GOT3 (cell line): Measurements from ENCODE around the gene SEPTIN6.

ENCODE experiments used
- DNase-seq: peaks from one replicate; lab custom pipeline; 2025; ENCODE audit warnings: mixed read lengths; lab: John Stamatoyannopoulos, UW

Gene SEPTIN6

GRCh38 chrX:119693040-119693995 lies at the start of gene SEPTIN6:
Gene SEPTIN6 (minus strand): TSS chrX:119693168. CDS start chrX:119693105, 63 bp downstream.
- DNase-seq = peak; percentile 5

- DNase-seq = no peak
These were observed 45.8 kb upstream of the SEPTIN6 start for GRCh38 chrX:119738742-119739141.

GRCh38 chrX:119736206-119736764 lies 43.3 kb upstream of the SEPTIN6 start:
- DNase-seq = no peak

GRCh38 chrX:119735467-119735866 lies 42.5 kb upstream of the SEPTIN6 start:
- DNase-seq = no peak

DNA sequence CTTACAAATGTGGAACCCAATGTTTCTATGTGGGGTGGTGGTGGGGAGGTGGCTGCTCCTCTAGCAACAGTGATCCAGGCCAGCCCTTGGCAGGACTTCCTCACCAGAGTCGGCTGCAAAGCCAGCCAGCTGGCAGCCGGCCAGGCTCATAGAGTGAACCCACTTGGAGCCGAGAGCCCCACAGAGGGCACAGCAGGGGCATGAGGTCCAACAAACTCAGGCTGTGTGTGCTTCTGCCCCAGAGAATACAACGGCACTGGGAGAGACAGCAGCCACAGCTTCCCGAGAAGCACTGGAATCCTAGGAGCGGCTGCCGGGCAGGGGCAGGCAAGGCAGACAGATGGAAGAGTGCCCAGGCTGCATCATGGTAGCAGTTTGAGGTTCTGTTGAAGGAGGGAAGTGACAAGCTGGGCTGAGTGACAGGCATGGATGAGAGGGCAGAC lies 42.0 kb upstream of the SEPTIN6 start:
- no peak for DNase-seq

DNA sequence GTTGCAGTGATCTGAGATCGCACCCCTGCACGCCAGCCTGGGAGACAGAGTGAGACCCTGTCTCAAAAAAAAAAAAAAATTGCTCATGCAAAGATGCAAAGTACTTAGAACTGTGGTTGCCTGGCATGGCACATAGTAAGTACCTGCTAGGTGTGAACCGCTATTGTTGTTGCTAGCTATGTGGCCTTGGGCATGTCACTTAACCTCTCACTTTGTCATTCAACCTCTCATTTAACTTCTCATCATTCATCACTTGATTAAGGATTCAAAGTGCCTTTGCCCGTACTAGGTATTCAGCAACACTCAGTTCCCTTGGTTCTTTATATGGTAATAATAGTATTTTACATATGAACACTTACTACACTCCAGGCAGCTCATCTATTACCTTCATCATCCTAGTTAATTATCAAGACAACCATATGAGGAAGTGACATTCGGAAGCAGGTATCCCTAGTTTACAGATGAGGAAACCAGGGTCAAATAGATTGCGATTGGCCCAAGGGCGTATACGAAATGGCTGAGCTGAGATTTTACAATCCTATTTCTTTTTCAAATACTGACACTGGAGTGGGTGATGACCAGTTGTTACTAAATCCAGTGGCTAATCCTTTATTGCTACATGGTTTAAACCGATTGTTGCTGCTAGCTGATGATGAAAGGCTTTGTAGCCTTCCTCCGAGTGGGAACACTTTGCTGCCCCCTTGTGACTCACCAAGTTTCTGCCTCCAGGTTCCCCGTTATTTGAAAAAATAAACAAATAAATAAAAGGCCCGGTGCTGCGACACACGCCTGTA lies 36.6 kb upstream of the SEPTIN6 start:
- peak; percentile 5 for DNase-seq

DNA sequence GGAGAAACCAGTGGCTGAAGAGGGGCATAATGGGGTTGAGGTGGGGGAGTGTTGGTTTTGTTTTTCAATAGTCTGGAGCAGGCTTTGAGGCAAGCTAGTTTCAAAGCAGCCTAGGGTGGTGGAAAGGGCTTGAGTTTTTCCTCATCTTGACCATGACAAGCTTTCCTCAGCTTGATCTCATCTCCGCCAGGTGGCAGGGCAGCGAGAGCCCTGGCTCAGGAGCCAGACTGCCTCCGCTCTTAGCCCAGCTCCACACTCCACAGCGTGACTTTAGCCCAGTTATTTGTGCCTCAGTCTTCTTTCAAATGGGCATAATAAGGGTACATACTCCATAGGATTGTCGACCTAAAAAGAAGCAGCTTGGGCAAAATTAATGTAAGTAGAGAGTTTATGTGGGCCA lies 35.5 kb upstream of the SEPTIN6 start:
- DNase-seq = no peak

GRCh38 chrX:119726900-119727555 lies 34.1 kb upstream of the SEPTIN6 start:
- DNase-seq = no peak

DNA sequence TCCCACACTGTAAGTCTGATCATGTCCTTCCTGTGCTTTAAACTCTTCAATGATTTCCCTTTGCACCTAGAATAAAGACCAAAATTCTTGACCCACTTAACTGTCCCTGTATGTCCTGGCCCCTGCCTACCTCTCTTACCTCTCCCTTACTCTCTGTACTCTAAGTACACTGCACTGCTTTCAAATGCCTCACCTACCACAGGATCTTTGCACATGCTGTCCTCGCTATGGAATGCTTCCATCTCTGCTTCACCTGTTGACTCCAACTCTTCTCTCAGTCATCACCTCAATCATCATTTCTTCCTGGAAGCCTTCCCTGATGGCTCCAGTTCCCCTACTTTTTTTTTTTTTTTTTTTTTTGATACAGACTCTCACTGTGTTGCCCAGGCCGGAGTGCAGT lies 29.0 kb upstream of the SEPTIN6 start:
- no peak for DNase-seq

DNA sequence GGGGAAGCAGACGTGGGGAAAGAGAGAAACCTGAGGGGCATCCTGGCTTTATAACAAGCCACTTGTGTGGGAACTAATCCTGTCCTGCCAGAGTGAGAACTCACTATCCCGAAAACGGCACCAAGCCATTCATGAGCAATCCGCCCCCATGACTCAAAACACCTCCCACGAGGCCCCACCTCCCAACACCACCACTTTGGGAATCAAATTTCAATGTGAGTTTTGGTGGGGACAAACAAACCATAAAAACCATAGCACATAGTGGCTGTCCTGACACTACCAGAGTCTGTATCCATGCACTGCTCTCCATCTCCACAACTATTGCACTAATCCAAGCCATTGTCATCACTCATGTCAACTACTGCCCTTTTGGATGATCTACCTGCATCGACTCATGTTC lies 28.5 kb upstream of the SEPTIN6 start:
- DNase-seq = no peak

- no peak for DNase-seq
These were observed 16.7 kb upstream of the SEPTIN6 start for GRCh38 chrX:119709630-119710029.

- no peak for DNase-seq
These were observed 16.0 kb upstream of the SEPTIN6 start for GRCh38 chrX:119708936-119709335.

DNA sequence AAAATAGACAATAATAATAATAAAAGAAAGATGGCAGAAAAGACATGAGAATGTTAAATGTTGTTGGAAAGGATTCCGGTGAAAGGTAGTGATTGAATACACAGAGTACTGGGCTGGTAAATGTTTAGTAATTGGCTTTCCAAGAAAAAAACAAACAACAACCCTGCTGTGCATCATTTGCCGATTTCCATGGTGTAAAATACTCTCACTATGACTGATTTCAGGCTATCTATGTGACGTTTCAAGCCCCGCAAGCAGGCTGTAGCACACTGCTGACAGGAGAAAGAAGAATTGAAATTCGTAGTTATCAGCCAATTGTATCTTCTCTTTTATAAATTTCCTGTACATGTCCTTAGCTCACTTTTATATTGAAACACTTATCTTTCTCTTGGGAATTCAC lies 13.6 kb upstream of the SEPTIN6 start:
- no peak for DNase-seq

DNA sequence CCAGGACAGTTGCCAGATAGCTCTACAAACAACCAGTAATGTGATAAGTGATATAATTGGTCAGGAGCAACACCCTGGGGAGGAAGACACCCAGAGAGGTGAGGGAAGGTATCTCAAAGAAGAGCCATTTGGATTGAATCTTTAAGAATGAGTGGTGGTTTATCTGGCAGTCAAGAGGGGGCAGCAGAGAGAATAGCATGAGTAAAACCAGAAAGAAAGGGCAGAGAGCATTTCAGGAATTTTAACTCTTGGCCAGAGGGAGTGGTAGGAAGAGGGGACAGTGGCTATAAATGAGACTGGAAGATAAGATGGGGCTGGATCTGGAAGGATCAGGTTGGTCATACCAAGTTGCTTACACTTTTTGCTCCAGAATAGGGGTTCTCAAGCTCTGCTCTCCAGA lies 5.9 kb upstream of the SEPTIN6 start:
- no peak for DNase-seq

GRCh38 chrX:119696251-119696890 lies 3.4 kb upstream of the SEPTIN6 start:
- no peak for DNase-seq

DNA sequence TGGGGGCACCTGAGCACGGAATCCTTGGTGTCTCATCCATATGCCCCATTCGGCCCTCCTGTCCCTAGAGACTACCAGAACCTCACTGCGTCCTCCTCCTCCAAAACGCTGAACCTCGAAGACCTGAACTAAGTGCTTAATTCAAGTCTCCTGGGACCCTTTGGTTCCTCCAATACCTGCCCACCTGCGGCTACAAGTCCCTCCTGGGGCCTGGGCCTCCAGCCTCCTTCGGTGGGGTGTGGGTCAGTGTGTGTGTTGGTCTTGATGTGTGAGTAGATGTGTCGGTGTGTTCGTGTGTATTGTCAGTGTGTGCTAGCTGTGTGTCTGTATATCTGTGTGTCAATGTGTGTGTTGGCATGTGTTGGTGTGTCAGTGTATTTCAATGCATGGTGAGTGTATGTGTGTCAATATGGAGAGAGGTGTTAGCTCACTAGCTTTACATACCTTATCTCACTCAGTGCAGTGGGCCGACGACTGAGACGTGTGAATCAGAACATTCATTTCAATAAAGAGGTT lies 2.6 kb upstream of the SEPTIN6 start:
- DNase-seq = no peak

GRCh38 chrX:119694601-119695534 lies 1.9 kb upstream of the SEPTIN6 start:
- DNase-seq = no peak

DNA sequence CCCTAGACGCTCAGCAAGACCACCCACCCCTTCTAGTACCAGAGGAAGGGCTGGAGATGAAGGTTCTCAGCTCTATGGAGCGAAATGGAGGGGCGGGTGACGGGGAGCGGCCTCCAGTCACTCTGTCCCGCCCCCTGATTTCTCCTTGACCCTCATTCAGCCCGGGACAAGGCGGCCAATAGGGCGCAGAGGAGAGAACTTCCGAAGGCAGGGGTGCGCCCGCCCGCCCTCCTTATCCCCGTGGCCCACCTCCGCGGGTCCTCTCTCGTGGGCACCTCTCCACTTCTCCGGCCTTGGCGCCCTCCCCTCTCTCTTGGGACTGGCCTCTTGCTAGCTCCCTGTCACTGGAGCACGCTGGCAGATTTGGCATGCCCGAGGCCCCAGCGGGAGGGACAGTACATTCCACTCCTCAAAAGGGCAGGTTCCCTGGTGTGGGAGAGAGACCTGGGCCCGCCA lies 1.1 kb upstream of the SEPTIN6 start:
- DNase-seq = no peak

DNA sequence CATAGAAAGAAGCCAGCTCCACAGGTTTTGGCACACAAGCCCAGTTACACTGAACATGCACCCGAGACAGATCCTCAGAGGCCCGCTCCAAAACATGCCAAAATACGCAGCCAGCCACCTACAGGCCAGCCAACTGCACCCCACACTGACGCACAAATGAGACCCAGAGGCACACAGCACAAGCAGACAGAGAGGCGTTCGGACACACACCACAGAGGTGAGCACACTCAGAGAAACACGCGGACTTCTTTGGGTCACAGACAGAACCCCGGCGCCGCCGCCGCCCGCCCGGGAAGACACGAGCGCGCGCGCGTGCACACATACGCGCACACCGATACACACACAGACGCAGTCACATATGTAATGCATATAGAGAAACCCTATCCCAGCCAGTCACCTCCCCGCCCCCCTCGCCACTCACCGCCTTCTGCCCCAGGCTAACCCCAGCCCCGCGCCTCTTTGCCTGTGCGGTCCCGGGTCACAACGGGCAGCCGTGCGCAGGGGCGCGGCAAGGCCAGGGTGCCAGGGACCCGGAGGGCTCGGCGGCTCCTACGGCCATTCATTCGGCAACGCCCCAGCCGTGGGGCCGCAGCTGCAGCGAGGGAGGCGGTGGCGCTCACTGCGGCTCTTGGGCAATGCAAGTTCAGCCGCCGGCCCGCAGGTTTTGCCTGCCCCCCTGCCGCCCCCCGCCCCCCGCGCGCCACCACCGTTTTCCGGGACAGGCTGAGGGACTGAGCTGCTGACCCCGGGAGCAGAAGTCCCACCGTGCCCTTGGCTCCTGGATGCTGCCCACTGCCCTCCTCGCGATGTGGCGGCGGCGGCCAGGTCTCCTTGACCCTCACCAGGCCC lies 553 bp downstream of the SEPTIN6 start:
- DNase-seq = no peak
